Myocyte (in vitro differentiated cells): ENCODE data around the gene RPS15. TPM values are rescaled to one million over a fixed set of nuclear protein-coding genes. Genes with fewer than 3 reads are reported as not detected.
"Not testable (repeated sequence)": the region's sequence is repeated elsewhere in the genome, so short reads cannot be mapped to it uniquely, and the experiment has no call there.

ENCODE experiments used
- DNase-seq: peaks from one replicate; pipeline ENCODE4 v3.0.0-alpha.2; 2012; ENCODE audit warnings: low read depth
- total RNA-seq: library from RNA; depleted of rRNA; stranded (reverse); fragments of >200 nt; gene quantifications from 2 replicates; pipeline ENCODE4 v1.2.3, GENCODE V29; 2014

Gene RPS15
- total RNA-seq, 1 donor from 2014 or later: 1,600 TPM

DNA sequence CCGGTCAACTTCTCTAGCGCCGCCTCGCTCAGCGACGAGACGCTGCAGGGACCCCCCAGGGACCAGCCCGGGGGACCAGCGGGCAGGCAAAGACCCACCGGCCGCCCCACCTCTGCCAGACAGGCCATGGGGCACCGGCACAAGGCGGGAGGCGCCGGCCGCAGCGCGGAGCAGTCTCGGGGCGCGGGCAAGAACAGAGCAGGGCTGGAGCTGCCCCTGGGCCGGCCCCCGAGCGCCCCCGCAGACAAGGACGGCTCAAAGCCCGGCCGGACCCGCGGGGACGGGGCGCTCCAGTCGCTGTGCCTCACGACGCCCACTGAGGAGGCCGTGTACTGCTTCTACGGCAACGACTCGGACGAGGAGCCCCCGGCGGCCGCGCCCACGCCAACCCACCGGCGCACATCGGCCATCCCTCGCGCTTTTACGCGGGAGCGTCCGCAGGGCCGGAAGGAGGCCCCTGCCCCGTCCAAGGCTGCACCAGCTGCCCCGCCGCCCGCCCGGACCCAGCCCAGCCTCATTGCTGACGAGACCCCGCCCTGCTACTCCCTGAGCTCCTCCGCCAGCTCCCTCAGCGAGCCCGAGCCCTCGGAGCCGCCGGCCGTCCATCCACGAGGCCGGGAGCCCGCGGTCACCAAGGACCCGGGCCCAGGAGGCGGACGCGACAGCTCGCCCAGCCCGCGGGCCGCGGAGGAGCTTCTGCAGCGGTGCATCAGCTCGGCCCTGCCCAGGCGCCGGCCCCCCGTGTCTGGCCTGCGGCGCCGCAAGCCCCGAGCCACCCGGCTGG is 29.5 kb downstream of the RPS15 start:
- DNase-seq: no peak

DNA sequence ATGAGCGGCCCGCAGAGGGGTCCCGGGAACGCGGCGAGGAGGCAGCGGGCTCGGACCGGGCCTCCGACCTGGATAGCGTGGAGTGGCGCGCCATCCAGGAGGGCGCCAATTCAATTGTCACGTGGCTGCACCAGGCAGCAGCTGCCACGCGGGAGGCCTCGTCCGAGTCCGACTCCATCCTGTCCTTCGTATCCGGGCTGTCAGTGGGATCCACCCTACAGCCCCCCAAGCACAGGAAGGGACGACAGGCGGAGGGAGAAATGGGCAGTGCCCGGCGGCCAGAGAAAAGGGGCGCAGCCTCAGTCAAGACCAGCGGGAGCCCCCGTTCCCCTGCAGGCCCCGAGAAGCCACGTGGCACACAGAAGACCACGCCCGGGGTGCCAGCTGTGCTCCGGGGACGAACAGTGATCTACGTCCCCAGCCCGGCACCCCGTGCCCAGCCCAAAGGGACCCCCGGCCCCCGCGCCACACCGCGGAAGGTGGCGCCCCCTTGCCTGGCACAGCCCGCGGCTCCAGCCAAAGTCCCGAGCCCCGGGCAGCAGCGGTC is 30.2 kb downstream of the RPS15 start:
- DNase-seq: no peak

DNA sequence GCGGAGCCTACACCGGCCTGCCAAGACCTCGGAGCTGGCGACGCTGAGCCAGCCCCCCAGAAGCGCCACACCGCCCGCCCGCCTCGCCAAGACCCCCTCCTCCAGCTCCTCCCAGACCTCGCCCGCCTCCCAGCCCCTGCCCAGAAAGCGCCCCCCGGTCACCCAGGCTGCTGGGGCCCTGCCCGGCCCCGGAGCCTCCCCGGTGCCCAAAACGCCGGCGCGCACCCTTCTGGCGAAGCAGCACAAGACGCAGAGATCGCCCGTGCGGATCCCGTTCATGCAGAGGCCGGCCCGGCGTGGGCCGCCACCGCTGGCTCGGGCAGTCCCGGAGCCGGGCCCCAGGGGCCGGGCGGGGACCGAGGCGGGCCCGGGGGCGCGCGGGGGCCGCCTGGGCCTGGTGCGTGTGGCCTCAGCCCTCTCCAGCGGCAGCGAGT is 30.6 kb downstream of the RPS15 start:
- peak; percentile 51 for DNase-seq

DNA sequence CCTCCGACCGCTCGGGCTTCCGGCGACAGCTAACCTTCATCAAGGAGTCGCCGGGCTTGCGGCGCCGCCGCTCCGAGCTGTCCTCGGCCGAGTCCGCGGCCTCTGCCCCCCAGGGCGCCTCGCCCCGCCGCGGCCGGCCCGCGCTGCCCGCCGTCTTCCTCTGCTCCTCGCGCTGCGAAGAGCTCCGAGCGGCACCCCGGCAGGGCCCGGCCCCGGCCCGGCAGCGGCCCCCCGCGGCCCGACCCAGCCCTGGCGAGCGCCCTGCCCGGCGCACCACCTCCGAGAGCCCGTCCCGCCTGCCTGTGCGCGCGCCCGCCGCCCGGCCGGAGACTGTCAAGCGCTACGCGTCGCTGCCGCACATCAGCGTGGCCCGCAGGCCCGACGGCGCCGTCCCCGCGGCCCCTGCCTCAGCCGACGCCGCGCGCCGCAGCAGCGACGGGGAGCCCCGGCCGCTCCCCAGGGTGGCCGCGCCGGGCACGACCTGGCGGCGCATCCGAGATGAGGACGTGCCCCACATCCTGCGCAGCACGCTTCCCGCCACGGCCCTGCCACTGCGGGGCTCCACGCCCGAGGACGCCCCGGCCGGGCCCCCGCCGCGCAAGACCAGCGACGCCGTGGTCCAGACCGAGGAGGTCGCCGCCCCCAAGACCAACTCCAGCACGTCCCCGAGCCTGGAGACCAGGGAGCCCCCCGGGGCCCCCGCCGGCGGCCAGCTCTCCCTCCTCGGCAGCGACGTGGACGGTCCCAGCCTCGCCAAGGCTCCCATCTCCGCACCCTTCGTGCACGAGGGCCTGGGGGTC is 31.3 kb downstream of the RPS15 start:
- DNase-seq: no peak

DNA sequence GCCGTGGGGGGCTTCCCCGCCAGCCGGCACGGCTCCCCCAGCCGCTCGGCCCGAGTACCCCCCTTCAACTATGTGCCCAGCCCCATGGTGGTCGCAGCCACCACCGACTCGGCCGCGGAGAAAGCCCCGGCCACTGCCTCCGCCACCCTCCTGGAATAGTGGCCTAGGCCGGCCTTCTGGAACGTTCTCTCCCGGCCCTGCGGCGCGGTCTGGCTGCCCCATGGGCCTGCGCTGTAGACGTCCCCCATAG is 31.8 kb downstream of the RPS15 start:
- no peak for DNase-seq

DNA sequence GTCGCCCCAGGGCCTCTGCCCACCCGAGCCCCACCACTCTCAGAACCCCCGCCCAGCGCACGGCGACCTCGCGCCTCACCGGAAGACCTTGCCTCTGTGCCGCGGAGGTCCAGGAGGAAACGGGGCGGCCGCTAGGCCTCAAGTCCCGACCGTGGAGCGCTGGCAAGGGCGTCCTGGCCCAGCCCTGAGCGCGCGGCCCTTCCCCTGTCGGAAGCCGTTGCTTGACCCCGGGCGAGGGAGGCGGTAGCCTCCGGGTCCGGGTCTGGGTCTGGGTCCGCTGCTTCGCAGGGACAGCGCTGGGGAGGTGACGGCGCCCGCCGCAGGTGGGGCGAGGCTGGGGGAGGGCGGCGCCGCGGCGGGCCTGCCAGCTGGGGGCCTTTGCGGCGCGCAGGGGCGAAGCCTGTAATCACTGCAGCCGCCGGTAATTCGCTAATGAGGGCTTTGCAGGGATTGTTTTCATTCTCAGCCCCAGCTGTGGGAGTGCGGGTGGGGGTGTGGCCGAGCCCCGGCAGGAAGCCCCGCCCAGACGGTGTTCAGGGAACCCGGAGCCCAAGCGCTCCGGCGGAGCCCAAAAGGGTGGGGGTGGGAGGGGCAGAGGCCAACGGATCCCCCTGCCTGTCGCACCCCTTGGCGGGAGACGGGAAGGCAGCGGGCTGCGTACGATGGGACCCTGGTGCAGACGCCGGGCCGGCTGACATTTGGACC is 32.3 kb downstream of the RPS15 start:
- no peak for DNase-seq

DNA sequence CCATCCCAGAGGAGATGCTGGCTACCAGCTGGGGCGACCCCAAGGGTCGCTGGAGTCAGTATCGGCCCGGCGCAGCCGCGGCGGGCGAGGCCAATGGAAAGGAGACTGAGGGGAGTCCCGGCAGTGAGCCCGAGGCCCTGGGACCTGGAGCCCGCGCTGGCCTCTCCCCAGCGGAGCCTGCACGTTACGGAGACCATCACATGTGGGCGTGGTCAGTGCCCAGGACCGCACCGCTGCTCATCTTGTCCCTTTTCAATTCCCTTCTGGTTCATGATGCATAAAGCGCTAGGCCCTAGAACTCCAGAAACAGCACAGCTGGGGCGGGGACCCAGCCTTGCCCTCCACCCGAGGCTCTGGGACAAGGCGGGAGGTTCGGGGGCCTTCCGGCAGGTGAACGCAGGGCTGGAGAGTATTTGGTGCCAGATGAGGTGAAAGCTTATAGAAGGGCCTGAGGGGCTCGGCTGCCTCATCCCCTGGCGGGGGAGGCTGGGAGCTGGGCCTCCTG is 32.9 kb downstream of the RPS15 start:
- no peak for DNase-seq

DNA sequence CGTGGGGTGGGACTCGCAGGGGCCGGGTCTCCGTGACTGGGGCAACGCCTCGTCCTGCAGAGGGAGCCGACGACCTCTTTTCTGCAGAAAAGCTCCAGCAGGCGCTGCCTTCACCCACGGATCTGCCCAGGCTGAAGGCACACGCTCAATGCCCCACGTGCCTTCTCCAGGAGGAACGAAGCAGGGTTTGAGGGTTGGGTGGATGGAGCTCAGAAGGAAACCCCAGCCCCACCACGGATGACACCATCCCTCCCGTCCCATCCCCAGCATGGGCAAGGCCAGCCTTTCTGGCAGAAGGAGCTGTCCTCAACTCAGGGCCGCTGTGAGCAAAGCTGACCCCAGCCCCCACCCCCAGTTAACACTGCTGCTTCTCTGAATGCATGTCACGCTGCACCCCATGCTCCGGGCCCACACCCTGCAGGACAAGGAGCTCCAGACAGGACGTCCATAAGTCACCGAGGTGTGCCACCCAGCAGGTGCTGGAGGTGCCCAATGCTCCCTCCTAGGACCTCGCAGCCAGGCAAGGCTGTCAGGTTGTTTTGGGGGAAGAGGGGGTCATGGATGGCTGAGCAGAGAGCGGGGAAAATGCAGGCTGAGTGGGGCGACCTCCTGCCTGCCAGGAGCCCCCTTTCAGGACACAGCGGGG is 33.4 kb downstream of the RPS15 start:
- no peak for DNase-seq

DNA sequence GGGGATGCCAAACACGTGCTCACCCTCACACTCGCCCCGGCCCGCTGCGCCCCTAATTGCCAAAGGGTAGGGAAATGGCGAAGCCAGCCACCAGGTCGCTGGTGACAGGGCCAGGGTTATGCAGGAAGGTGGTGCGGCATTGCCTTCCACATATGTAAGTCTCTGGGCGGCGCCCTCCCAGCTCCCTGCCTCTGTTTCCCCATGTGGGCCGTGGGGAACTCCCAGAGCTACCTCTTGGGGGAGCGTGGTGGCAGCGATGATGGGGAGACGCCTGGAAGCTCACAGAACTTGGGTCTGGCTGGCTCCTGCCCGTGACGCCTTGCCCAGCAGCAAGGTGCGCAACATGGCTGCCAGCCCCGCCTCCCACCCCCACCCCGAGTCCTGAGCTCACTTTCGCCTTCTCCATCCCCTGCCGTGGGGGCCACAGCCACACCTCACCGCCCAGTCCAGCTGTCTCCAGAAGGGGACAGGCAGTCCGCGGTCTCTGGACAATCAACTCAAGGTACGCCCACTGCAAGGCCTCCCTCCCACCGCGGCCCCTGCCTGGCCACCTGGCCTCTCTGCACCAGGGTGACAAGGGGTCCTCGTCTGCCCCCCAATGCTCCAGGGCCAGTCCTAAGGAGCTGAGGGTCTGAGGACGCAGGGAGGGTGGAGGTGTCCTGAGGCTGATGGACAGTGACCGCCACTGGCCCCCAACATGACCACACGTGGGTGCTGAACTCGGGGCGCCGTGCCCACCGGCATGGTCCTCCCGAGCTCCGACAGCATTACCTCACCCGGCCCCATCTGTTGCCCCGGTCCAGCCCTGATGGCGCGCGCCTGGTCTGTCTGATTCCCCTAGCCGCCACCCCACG is 34.3 kb downstream of the RPS15 start:
- no peak for DNase-seq

DNA sequence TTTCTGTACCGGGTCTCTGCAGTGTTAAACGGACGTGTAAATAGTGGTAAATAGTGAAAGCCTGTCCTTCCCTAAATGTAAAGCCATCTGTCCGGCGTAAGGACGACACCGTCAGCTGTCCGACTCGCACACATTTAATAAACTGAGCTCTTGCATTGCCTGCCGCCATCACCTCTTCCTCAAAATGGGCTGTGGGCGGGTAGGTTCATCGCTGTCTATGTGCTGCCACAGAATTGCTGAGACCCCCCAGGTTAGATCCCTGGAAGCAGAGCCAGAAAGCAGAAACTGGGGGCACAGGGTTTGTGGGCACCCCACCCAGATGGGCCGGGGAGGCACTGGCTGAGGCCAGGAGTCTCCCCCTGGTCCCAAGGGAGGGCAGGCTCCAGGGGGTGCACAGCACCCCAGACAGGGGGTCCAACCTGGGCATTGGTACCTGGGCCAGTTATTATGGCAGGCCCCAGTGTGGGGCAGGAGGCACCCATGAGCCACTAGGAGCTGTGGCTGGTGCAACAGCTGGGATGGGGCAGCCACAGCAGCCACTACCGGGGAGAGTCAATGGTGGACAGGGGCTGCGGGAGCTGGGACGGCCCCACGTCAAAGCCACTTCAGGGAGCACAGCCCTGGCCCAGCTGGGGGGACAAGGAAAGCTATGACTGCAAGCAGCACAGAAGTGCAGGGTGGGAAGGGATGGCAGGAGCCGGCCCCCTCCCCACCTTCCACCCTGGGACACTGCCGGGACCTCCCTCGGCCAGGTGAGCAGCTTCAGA is 35.1 kb downstream of the RPS15 start:
- DNase-seq: no peak

DNA sequence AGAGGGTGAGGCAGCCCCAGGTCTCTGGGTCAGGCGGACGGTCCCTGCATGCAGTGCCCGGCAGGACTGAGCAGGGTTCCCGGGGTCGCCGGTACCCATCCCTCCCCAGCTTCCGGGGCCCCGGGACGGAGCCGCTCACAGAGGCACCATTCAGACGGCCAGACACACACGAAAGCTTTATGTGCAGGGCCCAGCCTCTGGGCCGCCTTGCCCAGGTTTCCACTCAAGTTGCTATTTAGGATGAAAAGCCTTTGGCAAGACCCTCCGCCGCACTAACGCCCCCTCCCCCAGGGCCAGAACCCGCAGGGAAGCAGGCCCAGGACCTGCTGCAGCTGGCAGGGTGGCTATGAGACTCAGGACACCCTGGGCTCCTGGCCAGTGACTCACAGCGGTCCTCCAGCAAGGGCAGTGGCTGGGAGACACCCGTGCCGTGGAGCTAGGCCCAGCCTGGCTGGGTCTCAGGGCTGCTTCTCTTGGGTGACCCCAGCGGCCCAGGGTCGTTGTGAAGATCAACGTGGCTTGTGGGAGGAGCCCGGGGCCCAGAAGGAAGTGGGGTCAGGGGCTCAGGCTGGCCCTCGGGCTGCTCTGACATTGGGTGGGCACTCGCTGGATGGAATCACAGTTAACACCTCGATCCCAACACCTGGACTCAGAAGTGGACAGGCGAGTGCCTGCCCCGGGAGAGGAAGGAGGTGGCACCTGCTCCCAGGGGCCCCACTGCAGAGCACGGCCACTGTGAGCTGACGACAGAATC is 36.0 kb downstream of the RPS15 start:
- peak; percentile 44 for DNase-seq

DNA sequence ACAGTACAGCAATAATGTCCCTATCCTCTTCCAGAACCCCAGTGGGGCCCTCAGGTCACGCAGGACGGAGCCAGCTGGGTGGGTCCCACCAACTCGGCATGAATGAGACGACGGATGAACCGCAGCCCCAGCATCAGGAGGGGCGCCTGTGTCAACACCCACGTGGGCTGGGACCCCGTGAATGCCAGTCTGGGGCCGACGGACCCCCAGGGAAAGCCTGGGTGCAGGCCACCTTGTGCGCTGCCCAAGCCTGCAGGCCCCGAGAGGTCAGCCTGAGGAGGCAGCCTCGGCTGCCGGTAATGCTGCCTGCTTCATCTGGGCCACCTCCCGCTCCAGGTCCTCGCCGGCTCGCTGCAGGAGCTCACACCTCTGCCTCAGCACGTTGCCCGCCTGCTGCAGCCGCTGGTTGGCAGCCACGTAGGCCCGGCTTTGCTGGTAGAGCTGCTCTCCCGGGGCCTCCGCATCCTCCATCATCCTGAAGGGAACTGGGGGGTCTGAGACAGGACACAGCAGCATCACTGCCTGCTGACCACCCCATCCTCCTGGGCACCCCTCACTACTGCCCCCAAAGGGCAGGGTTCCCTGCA is 36.7 kb downstream of the RPS15 start:
- DNase-seq: no peak

DNA sequence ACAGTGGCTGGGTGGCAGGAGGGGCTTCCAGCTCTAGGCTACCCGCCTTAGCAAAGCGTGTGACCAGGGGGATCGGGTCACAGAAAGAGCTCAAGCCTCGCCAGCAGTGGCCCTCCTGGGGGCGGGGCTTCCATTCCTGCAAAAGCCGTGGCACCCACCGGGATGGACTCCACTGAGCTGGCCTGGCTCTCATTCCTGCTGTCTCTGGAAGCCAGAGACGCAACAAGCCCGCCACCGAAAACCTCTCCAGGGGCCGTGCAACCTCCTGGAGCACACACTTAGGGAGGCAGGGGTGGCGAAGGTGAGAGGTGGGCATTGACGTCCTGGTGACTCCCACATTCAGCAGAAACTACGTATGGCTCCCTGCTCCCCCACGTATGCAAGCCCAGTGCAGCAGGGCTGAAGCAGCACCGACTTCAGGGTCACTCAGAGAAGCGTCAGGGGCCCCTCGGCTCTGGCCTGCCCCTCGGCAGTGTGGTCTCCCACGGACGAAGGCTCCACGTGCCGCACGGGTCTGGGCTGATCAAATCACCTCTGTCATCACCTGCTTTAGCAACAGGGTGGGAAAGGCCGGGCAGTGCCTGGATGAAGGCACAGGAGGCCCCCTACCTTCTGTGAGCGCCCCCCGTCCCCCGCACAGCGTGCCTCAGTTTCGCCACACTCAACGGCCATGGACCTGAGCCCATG is 37.7 kb downstream of the RPS15 start:
- DNase-seq: no peak

DNA sequence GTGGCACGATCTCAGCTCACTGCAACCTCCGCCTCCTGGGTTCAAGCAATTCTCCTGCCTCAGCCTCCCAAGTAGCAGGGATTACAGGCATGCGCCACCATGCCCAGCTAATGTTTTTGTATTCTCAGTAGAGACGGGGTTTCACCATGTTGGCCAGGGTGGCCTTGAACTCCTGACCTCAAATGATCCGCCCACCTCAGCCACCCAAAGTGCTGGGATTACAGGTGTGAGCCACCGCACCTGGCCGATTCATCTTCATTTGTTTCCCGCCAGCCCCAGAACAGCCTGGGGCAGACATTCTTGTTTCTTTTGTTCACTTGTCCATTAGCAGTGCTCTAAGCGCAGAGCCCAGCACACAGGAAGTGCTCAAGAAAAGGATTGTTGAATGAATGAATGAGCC is 38.9 kb downstream of the RPS15 start:
- not testable (repeated sequence) for DNase-seq

DNA sequence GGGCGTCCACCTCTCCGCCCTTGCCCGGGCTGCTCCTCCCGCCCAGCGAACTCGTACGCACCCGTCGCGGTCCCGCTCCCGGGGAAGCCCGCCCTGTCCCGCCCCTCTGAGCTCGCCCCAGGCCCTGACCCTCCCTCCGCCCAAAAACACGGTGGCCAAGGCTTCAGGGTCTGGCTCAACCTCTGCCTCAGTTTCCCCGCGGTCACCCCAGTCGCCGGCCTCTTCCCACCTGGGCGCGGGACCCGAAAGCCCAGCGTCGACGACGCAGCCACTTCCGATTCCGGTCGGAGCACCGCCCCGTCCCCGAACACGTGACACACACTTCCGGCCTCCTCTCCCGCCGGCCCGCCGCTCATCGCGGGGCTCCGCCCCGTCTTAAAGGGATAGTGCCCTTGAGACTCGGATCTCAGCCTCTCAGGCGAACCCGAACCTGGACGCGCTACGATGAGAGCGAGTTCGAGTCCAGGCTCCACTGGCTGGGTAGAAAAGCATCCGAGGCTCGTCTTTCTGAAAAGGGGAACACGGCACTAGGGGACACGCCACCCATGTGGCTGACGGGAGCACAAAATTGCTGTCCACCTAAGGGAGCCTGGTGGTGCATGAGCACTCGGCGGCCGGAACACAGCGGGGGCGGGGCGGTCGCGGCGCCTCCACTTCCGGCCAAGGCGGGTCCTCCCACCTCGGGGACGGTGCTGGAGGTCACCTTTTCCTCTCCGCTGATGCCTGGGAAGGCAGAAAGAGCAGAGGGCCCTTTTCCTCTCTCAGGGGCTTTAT is 40.9 kb downstream of the RPS15 start, which contains the start of gene C19orf25:
C19orf25 (minus strand) TSS at position 282 of the 774 bp plus-strand sequence. CDS start 312 bp downstream, outside the sequence.
- DNase-seq: peak; percentile 93

DNA sequence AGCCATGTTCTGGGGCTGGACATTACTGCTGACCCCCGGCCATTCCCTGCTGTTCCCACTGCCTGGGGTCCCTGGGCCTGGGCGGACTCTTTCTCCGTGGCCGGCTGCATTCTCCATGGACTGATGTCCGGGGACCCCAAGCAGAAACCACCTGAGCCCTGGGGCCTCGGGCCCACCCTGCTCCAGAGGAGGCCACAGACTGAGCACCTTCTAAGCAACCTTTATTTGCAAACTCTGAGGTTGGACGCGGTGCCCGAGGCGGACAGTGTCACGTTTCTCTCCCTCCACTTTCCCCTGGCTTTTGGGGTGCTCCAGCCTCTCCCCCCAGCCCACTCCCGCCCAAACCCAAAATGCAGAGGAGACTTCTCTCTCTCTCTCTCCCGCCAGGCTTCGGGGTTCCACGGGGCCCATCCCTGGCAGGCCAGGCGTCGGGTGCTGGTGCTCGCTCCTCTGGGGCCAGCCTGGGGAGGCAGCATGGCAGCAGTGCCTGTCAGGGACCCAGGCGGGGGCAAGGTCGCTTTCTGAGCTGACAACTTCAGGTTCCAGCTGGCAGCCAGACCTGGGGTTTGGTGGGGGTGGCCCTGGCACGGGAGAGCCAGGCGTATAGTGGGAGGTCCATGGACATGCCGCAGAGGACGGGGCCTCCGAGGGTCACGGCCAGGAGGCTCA is 43.2 kb downstream of the RPS15 start:
- no peak for DNase-seq
